ENCODE results near the gene LARP6.

Gene LARP6

GRCh38 chr15:70801109-70801508 lies 52.8 kb downstream of the LARP6 start:
- no peak for TF ChIP-seq CTCF (IDR thresholded peaks at IDR 0.05; ENCODE audit: insufficient read depth, missing control alignments)
- no peak for DNase-seq (ENCODE audit: insufficient read length, low spot score)
- no peak for FAIRE-seq

GRCh38 chr15:70799667-70800450 lies 54.1 kb downstream of the LARP6 start:
- no peak for TF ChIP-seq CTCF (IDR thresholded peaks at IDR 0.05; ENCODE audit: insufficient read depth, missing control alignments)
- FAIRE-seq (no peak), DNase-seq (ENCODE audit: insufficient read length, low spot score) (no peak)

- no peak for TF ChIP-seq CTCF (IDR thresholded peaks at IDR 0.05; ENCODE audit: insufficient read depth, missing control alignments)
- DNase-seq (ENCODE audit: insufficient read length, low spot score) (no peak), FAIRE-seq (no peak)
Observed at GRCh38 chr15:70797464-70797863, 56.5 kb downstream of the LARP6 start.

GRCh38 chr15:70796516-70797310 lies 57.2 kb downstream of the LARP6 start:
- FAIRE-seq (no peak), DNase-seq (ENCODE audit: insufficient read length, low spot score) (no peak)
- TF ChIP-seq CTCF (IDR thresholded peaks at IDR 0.05; ENCODE audit: insufficient read depth, missing control alignments), result no peak

- FAIRE-seq (no peak), DNase-seq (ENCODE audit: insufficient read length, low spot score) (no peak)
- no peak for TF ChIP-seq CTCF (IDR thresholded peaks at IDR 0.05; ENCODE audit: insufficient read depth, missing control alignments)
Observed at GRCh38 chr15:70795311-70795665, 58.7 kb downstream of the LARP6 start.

GRCh38 chr15:70794596-70795310 lies 59.2 kb downstream of the LARP6 start:
- FAIRE-seq (no peak), DNase-seq (ENCODE audit: insufficient read length, low spot score) (no peak)
- TF ChIP-seq CTCF (IDR thresholded peaks at IDR 0.05; ENCODE audit: insufficient read depth, missing control alignments), result no peak

Data from D721Med (cell line).